Neural cell (in vitro differentiated cells): Measurements from ENCODE around the gene ALDOC. TPM values are rescaled to one million over a fixed set of nuclear protein-coding genes. Genes with fewer than 3 reads are reported as not detected.

Source experiments
- H2AFZ ChIP-seq: fragments of 200-600, 300-800 bp; sonication (generic), shearing (Covaris generic); 2 replicates; pipeline ENCODE4 v1.6.0; 2014; ENCODE audit warnings: low read depth, mild to moderate bottlenecking, antibody characterized with exemption, low read length, moderate library complexity
- H3F3A ChIP-seq: fragments of 200-600 bp; shearing (Covaris generic); 2 replicates; pipeline ENCODE4 v1.6.1; 2016; ENCODE audit warnings: mild to moderate bottlenecking, moderate library complexity, mixed read lengths, antibody characterized with exemption, low read length; ENCODE audit not compliant: insufficient read depth, poor library complexity, severe bottlenecking
- H3K27ac ChIP-seq: fragments of 200-600, 300-800 bp; sonication (generic), shearing (Covaris generic); 2 replicates; pipeline ENCODE4 v1.5.1; 2014; ENCODE audit warnings: mild to moderate bottlenecking, low read length, moderate library complexity
- H3K27me3 ChIP-seq: fragments of 300-800, 200-600 bp; sonication (generic), shearing (Covaris generic); 2 replicates; pipeline ENCODE4 v1.6.0; 2014; ENCODE audit warnings: mild to moderate bottlenecking, low read depth, low read length, moderate library complexity; ENCODE audit not compliant: insufficient read depth
- H3K36me3 ChIP-seq: fragments of 300-800, 200-600 bp; sonication (generic), shearing (Covaris generic); 2 replicates; pipeline ENCODE4 v1.5.1; 2014; ENCODE audit warnings: mild to moderate bottlenecking, antibody characterized with exemption, low read length, moderate library complexity; ENCODE audit not compliant: insufficient read depth
- H3K4me2 ChIP-seq: fragments of 300-800, 200-600 bp; sonication (generic), shearing (Covaris generic); 2 replicates; pipeline ENCODE4 v1.6.0; 2014; ENCODE audit warnings: mild to moderate bottlenecking, low read length
- H3K4me3 ChIP-seq: fragments of 300-800, 200-600 bp; sonication (generic), shearing (Covaris generic); 2 replicates; pipeline ENCODE4 v1.5.1; 2014; ENCODE audit warnings: mild to moderate bottlenecking, low read length, moderate library complexity
- H3K79me2 ChIP-seq: fragments of 200-600 bp; shearing (Covaris generic); replicated peaks from 2 replicates; pipeline ENCODE4 v1.6.0; 2014; ENCODE audit warnings: mild to moderate bottlenecking, low read length, moderate library complexity; ENCODE audit not compliant: insufficient read depth
- H3K9ac ChIP-seq: fragments of 300-800, 200-600 bp; sonication (generic), shearing (Covaris generic); 2 replicates; pipeline ENCODE4 v1.6.1; 2016; ENCODE audit warnings: mild to moderate bottlenecking, low read length, mixed read lengths
- H3K9me2 ChIP-seq: fragments of 200-600 bp; shearing (Covaris generic); 2 replicates; pipeline ENCODE4 v1.6.1; 2016; ENCODE audit warnings: mild to moderate bottlenecking, low read length, mixed read lengths; ENCODE audit not compliant: insufficient read depth
- H3K9me3 ChIP-seq: fragments of 200-600, 300-800 bp; sonication (generic), shearing (Covaris generic); 2 replicates; pipeline ENCODE4 v1.6.1; 2016; ENCODE audit warnings: mild to moderate bottlenecking, mixed run types, low read length, moderate library complexity, mixed read lengths
- H4K20me1 ChIP-seq: fragments of 200-600 bp; shearing (Covaris generic); 2 replicates; pipeline ENCODE4 v1.6.1; 2016; ENCODE audit warnings: mild to moderate bottlenecking, mixed run types; ENCODE audit not compliant: insufficient read depth
- CTCF ChIP-seq: fragments of 450-650 bp; IDR thresholded peaks from 2 replicates; pipeline ENCODE4 v1.5.1; 2014; ENCODE audit warnings: antibody characterized with exemption, mild to moderate bottlenecking, moderate library complexity; ENCODE audit not compliant: poor library complexity, severe bottlenecking
- EP300 ChIP-seq: fragments of 450-650 bp; conservative IDR thresholded peaks from 2 replicates; pipeline ENCODE4 v1.6.1; 2014; ENCODE audit warnings: antibody characterized with exemption, mild to moderate bottlenecking, moderate library complexity; ENCODE audit not compliant: poor library complexity, severe bottlenecking
- EZH2 ChIP-seq: fragments of 200-600, 300-800 bp; shearing (Covaris generic), sonication (generic); IDR thresholded peaks from 2 replicates; pipeline ENCODE4 v1.6.1; 2014; ENCODE audit warnings: antibody characterized with exemption, low read length, borderline replicate concordance, mild to moderate bottlenecking; ENCODE audit not compliant: insufficient read depth, poor library complexity, severe bottlenecking
- MXI1 ChIP-seq: fragments of 450-650 bp; conservative IDR thresholded peaks from 2 replicates; pipeline ENCODE4 v1.6.1; 2014; ENCODE audit warnings: antibody characterized with exemption, mild to moderate bottlenecking; ENCODE audit not compliant: poor library complexity, severe bottlenecking
- POLR2AphosphoS5 ChIP-seq: IDR thresholded peaks from 2 replicates; pipeline ENCODE4 v1.6.1; 2012
- RAD21 ChIP-seq: fragments of 450-650 bp; conservative IDR thresholded peaks from 2 replicates; pipeline ENCODE4 v1.6.1; 2014; ENCODE audit warnings: antibody characterized with exemption, mild to moderate bottlenecking, moderate library complexity
- SMC3 ChIP-seq: fragments of 450-650 bp; conservative IDR thresholded peaks from 2 replicates; pipeline ENCODE4 v1.6.1; 2014; ENCODE audit warnings: antibody characterized with exemption, mild to moderate bottlenecking, moderate library complexity; ENCODE audit not compliant: poor library complexity
- TAF1 ChIP-seq: IDR thresholded peaks from 2 replicates; pipeline ENCODE4 v1.6.1; 2012; ENCODE audit warnings: low read depth
- polyA plus RNA-seq: library from polyadenylated mRNA; depleted of rRNA; stranded (reverse); fragments of >200 nt; gene quantifications from 2 replicates; pipeline ENCODE4 v1.2.3, GENCODE V29; 2014
- TF ChIP-seq, protein P1 (sequence below): IDR thresholded peaks from 2 replicates; pipeline ENCODE4 v1.6.1; 2012; ENCODE audit warnings: borderline replicate concordance

Gene ALDOC
- polyA plus RNA-seq, 1 donor from 2014 or later, result 4.0 TPM

DNA sequence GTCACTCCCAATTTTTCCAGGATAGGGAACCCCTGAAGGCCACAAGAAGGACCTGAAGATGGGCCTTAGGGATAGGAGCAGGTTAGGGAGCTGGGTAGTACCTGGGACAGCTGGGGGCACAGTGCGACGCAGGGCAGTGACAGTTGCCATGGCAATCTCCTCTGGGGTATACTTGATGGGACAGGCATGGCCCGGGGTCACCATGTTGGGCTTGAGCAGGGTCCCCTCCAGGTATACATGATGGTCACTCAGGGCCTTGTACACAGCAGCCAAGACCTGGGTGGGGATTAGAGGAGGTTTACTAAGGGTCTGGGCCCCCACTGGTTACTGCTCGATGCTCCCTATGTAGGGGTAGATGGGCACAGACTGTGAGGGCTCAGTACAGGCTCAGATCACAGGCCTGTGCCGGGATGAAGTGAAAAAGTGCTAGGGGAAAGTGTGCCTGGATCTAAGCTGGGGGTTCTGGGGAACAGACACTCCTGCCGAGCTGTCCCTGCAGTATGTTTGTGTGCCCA lies 2.7 kb downstream of the ALDOC start (continued):
- TF ChIP-seq SMC3 (no peak), RAD21 (no peak), MXI1 (no peak)

- Histone ChIP-seq H3K9me3 (no peaks in the 10 kb centered on the region), H3K9me2 (no peaks in the 10 kb centered on the region), H3K4me3 (no peak overlapping the region), H3K79me2 (peaks cover 13% of the 10 kb centered on the region), H2AFZ (no peak overlapping the region), H4K20me1 (no peaks in the 10 kb centered on the region), H3K4me2 (no peak overlapping the region), H3K27ac (no peak overlapping the region), H3K27me3 (no peaks in the 10 kb centered on the region), H3K36me3 (no peaks in the 10 kb centered on the region), H3F3A (no peaks in the 10 kb centered on the region), H3K9ac (no peak overlapping the region)
- TF ChIP-seq POLR2AphosphoS5 (no peak), EZH2 (no peak), MXI1 (no peak), EP300 (no peak), RAD21 (no peak), CTCF (no peak), SMC3 (no peak), TAF1 (no peak)
- TF ChIP-seq, protein P1, sequence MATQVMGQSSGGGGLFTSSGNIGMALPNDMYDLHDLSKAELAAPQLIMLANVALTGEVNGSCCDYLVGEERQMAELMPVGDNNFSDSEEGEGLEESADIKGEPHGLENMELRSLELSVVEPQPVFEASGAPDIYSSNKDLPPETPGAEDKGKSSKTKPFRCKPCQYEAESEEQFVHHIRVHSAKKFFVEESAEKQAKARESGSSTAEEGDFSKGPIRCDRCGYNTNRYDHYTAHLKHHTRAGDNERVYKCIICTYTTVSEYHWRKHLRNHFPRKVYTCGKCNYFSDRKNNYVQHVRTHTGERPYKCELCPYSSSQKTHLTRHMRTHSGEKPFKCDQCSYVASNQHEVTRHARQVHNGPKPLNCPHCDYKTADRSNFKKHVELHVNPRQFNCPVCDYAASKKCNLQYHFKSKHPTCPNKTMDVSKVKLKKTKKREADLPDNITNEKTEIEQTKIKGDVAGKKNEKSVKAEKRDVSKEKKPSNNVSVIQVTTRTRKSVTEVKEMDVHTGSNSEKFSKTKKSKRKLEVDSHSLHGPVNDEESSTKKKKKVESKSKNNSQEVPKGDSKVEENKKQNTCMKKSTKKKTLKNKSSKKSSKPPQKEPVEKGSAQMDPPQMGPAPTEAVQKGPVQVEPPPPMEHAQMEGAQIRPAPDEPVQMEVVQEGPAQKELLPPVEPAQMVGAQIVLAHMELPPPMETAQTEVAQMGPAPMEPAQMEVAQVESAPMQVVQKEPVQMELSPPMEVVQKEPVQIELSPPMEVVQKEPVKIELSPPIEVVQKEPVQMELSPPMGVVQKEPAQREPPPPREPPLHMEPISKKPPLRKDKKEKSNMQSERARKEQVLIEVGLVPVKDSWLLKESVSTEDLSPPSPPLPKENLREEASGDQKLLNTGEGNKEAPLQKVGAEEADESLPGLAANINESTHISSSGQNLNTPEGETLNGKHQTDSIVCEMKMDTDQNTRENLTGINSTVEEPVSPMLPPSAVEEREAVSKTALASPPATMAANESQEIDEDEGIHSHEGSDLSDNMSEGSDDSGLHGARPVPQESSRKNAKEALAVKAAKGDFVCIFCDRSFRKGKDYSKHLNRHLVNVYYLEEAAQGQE, result no peak
These were observed 3.2 kb downstream of the ALDOC start for GRCh38 chr17:28573521-28573920.

DNA sequence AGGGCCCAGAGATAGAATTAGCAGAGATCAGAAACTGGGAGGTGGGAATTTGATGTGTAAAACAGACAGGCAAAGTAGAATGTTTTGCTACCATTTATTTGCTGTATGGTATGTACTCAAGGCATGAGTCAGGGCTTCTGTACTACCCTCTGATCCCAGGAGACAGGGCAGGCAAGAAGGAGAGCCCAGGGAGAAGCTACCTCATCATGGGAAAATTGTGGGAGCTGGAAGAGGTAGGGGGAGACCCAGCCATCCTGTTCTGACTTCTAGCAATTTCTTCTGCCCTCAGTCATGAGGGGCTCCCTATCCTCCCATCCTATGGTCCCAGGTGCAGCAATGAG lies 3.7 kb downstream of the ALDOC start:
- no peaks in the 10 kb centered on the region for H3K9me3 ChIP-seq
- no peak overlapping the region for H3K9ac ChIP-seq
- no peak overlapping the region for H3K4me2 ChIP-seq
- TF ChIP-seq, protein P1, result no peak
- no peak for TF ChIP-seq POLR2AphosphoS5
- no peak for TF ChIP-seq EZH2
- TF ChIP-seq CTCF, result no peak
- TF ChIP-seq EP300, result no peak
- no peak for TF ChIP-seq SMC3
- TF ChIP-seq TAF1, result no peak
- TF ChIP-seq RAD21, result no peak
- no peak for TF ChIP-seq MXI1
- no peaks in the 10 kb centered on the region for H4K20me1 ChIP-seq
- no peak overlapping the region for H3K4me3 ChIP-seq
- no peaks in the 10 kb centered on the region for H3F3A ChIP-seq
- H3K79me2 ChIP-seq, result peaks cover 16% of the 10 kb centered on the region
- no peak overlapping the region for H3K27ac ChIP-seq
- no peaks in the 10 kb centered on the region for H3K27me3 ChIP-seq
- H3K9me2 ChIP-seq, result no peaks in the 10 kb centered on the region
- H3K36me3 ChIP-seq, result no peaks in the 10 kb centered on the region
- no peak overlapping the region for H2AFZ ChIP-seq
